Measurements from ENCODE around the gene BLMH.
A peak's percentile ranks its signal among the peaks of the same experiment; 100 is the strongest.

The BLMH gene

GRCh38 chr17:30304778-30305177, 13.0 kb upstream of the BLMH start:
- no peak for DNase-seq

DNA sequence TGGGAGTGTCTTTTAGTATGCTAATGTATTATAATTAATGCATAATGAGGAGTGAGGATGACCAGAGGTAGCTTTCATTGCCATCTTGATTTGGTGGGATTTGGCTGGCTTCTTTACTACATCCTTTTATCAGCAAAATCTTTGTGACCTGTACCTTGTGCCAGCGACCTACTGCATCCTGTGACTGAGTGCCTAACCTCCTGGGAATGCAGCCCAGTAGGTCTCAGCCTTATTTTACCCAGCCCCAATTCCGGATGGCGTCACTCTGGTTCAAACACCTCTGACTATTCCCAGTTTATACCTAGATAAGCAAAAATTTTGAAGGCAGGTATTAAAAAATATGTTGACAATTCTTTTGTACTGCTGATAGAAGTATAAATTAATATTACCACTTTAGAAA, 10.5 kb upstream of the BLMH start:
- no peak for DNase-seq

DNA sequence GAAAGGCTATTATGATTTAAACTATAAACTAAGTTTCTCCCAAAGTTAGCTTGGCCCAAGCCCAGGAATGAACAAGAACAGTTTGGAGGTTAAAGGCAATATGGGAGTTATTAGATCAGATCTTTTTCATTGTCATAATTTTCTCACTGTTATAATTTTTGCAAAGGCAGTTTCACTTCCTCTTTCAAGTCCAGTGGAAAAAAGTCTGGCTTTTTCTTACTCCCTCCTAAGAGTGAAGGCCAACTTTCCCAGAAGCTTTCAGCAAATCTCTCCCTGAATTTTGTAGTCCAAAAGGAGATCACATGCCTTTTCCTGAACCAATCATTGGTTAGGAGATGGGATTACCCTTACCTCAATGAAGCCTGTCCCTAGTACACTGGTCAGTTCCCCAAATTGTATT, 9.1 kb upstream of the BLMH start:
- DNase-seq: peak; percentile 63 to 84 (median 71)

DNA sequence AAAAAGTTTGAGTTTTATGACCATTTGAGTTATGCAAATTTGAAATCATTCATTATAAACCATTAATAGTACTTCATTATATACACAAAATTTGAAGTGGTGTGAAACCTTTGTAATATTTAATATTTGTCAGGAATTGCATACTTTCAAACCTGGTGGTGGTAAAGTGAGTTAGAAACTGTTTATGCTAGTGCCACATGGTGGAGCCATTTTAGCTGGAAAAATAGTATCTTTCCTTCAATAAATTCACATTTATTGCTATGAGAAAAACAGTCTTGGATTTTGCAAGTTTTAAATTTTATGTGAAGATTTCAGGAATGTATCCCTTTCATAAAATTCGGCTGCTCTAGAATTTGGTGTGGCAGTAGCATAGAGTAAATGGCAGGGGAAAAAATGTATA, 7.3 kb upstream of the BLMH start:
- no peak for DNase-seq

DNA sequence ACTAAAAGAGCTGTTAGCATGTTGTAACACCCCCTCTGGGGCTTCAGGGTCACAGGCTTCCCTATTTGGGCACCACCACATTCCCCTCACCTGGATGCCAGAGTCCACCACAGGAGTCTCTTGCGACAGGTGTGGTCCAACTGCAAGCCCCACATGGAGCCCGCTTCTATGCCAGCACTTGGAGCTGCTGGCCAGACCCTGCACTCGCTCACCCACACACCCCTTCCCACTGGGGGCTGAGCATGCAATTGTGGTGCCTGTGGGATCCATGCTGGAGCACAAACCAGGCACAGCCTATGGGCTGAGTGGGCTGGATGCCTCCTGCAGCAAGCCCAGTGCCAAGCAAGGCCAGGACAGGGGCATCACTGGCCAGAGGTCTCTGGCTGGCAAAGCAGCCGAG, 6.0 kb upstream of the BLMH start:
- DNase-seq: no peak

GRCh38 chr17:30296499-30297080, 4.8 kb upstream of the BLMH start:
- DNase-seq: peak; percentile 63 to 68 (median 67)

DNA sequence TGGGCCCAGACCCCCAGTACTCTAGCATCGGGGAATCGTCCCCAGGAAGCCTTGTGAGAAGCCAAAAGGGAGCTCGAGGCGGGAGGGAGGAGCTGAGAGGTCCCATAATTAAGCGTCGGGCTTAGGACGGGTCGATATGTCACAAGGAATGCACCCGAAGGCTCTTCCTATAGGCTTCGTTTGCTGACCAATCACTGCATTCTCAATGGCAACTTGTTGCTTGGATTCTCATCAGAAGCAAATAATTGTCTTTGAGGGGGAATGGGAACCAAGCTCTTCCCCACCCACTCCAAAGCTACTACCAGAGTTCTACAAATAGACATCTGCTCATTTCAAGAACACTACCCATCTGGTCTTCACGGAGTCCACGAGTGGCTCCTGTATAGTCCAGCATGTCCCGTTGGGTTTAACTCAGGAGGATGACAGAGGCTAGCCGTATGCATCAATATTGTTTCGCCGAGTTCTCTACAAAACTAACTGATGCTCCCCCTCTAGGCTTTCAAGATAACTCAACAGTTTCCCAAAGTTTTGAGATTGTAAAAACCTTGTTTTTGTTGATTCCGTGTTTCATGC, 628 bp upstream of the BLMH start:
- peak; percentile 49 to 55 (median 51) for DNase-seq

GRCh38 chr17:30290696-30291542, 825 bp downstream of the BLMH start:
- peak in 1 of 3 donors; percentile 40 for DNase-seq

GRCh38 chr17:30290077-30290476, 1.7 kb downstream of the BLMH start:
- no peak for DNase-seq

DNA sequence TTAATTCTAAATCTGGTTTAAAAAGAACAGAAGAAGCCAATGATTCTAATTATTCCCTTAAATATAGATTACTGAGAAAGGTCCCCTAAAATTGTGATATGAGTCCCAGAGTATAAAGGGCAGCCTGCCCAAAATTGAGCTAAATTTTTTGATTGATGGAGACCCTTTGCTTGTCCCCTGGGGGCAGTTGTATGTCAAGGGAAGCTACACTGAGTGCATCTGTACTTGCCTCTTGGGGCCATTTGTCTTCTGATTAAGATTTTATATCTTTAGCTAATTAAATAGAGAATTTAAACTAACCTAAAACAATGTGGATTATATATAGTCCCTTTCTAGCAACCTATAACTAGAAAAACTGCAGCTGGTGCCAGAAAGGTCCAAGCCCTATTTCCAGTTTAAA, 12.6 kb downstream of the BLMH start:
- no peak for DNase-seq

- no peak for DNase-seq
These were observed 13.7 kb downstream of the BLMH start for GRCh38 chr17:30278032-30278431.

DNA sequence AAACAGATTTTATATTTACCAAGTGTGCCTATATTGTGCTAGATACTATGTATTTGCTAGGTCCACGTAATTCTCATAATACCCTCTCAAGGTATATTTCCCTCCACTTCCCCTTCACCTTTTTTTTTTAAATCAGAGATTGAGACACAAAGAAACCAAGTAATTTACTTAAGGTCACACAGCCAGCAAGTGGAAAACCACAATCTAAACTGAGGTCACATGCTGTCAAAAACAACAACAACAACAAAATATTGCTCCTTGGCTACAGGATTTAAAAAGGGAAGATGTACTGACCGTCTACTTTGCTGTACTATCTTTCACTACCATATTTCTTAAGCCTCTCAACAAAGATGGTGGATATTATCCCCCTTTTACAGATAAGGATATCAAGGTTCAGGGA, 15.8 kb downstream of the BLMH start:
- no peak for DNase-seq

- no peak for DNase-seq
These were observed 16.9 kb downstream of the BLMH start for GRCh38 chr17:30274887-30275286.

- DNase-seq: no peak
These were observed 18.4 kb downstream of the BLMH start for GRCh38 chr17:30273373-30273772.

DNA sequence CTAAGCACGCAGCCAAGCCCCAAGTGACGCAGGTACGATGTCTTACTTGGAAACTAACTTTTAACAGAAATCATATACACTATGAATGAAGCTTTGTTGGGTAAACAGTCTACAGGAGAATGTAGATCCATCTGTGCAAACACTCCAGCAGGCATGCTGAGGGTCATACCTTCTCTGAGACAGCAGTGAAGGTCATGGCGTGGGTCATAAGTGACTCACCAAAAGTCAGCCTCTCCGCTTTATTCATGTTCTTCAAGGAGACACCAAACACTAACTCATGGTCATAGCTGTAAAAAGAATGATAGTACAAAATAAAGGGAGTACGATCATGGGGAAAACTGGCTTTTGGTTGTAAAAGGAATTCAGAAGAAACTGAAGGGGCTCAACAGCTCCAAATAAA, 20.6 kb downstream of the BLMH start:
- no peak for DNase-seq

DNA sequence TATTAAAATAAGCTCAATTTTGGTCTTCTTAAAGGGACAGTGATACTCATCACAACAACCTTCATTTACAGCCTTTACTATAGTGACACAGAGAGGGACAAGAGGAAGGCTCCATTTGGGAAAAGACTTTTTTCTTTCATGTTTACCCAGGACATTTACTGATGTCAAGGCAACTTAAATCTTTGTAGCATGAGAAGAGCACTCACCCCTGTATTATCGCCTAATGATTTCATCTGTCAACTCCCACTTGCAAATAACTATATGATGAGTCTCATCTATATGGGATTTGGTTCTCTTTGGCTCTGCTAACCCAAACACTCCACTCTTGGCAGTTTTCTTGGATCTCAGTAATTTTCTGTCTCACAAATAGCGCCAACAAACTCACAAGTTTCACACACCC, 24.1 kb downstream of the BLMH start:
- DNase-seq: no peak

GRCh38 chr17:30263552-30264333, 28.0 kb downstream of the BLMH start:
- DNase-seq: no peak

DNA sequence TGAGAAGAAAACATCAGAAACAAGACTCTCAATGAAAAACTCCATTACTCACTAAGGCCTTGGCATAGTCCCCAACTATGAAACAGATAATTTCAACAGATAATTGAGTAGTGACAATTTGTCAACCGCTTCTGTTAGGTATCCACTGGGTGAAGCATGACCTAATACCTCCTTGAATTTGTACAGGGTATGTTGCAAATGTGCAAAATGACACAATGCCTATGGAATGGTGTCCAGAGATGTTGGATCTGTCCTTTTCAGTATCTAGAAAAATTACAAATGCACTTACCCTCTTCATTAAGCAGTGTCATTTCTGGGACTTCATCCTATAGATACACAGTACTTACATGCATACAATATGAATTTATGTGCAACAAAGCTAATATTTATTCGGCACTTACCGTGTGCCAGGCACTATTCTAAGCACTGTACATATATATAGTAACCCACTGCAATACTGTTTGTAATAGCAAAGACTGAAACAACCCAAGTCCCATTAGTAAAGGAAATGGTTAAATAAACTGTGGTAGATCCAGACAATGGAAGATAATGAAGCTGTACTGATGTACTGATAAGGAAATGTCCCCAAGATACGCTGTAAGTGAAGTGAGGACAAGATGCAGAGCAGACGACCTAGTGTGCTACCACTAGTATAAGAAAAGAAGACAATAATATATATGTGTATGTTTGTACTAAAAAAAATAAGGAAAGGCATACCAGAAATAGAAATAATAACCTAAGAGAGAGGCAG, 34.8 kb downstream of the BLMH start:
- DNase-seq: no peak

DNA sequence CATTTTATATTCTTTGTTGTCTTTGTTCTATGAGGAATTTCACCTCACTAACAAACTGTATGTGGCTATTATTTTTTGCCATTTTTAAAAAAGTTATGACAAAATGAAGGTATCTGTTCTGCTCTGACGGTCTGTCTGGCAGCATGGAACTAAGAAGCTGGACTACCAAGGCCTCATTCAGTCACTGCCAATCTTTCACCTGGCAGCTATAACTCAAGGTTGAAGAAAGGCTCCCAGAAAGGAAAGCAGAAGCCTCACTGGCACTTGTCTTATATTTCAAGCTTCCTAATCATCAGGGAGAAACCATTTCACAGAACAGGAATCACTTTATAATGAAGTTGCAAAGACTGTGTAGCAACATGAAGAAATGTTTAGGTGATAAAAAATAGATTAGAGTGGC, 37.6 kb downstream of the BLMH start:
- no peak for DNase-seq

DNA sequence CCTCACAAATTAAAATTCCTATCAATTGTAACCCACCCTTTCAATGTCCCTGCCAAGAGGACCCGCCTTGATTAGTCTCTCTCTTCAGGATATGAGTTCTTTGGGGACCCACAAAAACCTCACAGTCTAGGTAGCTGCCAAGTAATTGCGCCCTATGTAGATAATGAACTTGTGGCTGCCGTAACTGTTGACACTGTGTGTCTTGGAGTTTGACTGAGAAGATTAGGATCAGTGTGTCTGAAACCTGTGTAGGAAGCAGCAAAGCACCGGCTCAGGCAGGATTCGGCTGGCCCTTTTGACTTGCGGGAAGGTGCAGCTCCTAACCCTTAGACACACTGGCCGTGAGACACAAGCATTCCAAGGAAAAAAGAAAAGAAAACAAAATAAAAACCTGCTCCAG, 38.4 kb downstream of the BLMH start:
- no peak for DNase-seq

DNA sequence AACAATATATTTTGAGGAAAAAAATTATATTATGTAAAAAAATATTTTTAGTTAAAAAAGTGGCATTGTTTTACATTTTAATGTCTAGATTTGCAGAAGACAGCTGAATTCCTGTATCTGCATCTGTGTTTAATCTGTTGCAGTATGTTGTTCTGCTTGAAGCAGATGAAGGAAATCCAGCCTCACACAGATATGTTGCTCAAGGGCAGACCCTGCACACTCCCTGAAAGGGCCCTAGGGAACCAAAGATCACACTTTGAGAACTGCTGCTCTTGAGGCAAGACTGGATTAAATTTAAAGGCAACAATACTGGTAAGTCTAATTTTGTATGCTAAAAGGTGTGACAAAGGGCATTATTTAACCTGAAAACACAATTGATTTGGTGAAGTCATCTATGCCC, 39.8 kb downstream of the BLMH start:
- DNase-seq: no peak

DNA sequence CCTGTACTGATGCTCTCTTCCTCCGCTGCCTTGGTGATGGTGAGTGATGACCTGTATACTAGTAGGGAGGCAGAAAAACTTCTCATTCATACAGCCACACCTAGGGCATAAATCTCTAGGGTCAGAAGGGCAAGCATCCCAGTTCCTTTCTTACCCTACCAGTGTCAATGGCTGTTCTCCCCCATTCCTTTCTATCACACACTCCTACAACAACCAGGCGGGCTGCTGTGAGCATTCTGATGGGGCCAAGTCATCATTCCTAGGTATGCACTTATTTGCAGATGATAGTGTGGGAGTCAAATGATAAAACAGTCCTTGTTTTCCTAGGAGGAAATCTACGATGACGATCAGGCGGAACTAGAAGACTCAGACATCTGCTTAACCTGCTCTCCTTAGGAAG, 42.3 kb downstream of the BLMH start:
- no peak for DNase-seq

DNA sequence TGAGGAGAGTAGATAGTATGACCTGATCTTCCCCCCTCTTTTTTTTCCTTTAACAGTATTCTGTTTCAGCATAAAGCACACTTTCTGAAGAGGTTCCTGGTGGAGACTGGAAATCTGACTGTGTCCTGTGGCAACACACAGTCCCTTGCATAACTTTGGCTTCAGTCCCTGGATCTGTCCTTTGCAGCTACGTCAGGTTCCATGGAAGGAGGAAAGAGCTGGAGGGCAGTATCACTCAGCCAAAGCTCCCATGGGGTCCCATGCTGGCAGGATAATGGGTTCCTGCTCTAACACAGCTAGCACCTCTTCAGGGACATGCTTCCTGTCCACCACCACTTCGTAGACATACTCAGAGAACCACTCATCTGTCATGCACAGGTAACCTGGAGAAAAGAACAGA, 43.0 kb downstream of the BLMH start:
- DNase-seq: no peak
